Upper lobe of left lung (tissue), 4 donors: ENCODE data around the gene TMEM217.

Experiments used
- CTCF ChIP-seq, 6 experiments: fragments of 450-650 bp in 4 of 6; fragments of 200-600 bp in 2 of 6; sonication (generic) in 2 of 6; IDR thresholded peaks; one replicate each; pipeline ENCODE4 v1.5.1; 2016 to 2019; ENCODE audit warnings: antibody characterized with exemption in 6 of 6
- EP300 ChIP-seq, 4 donors: sonication (generic); formaldehyde crosslinking; IDR thresholded peaks; one replicate each; pipeline ENCODE4 v1.5.1; 2017; ENCODE audit warnings: antibody characterized with exemption in 4 of 4, control low read depth in 2 of 4
- POLR2A ChIP-seq, 4 donors: fragments of 450-650 bp; IDR thresholded peaks; one replicate each; pipeline ENCODE4 v1.5.1; 2016 to 2017; ENCODE audit warnings: antibody characterized with exemption in 4 of 4, mild to moderate bottlenecking in 2 of 4

GRCh38 chr6:37243816-37244370 is 14.1 kb downstream of the TMEM217 start:
- TF ChIP-seq POLR2A (IDR thresholded peaks at IDR 0.05) (no peak), CTCF (IDR thresholded peaks at IDR 0.05) (no peak), EP300 (IDR thresholded peaks at IDR 0.05) (no peak)
